GM18499 (cell line): ENCODE measurements around the gene DAB2IP.

Experiments
- ATAC-seq: cut with Tn5 transposase; IDR thresholded peaks from one replicate; pipeline ENCODE4 v1.9.1; 2021; ENCODE audit warnings: moderate number of reproducible peaks; ENCODE audit not compliant: insufficient read depth, unreplicated experiment

The DAB2IP gene

GRCh38 chr9:121698627-121699570 is 47.5 kb downstream of the DAB2IP start:
- no peak for ATAC-seq

- no peak for ATAC-seq
These were observed 48.2 kb downstream of the DAB2IP start for GRCh38 chr9:121699571-121700164.

GRCh38 chr9:121700165-121700831 is 48.9 kb downstream of the DAB2IP start:
- ATAC-seq = no peak

GRCh38 chr9:121700832-121701419 is 49.5 kb downstream of the DAB2IP start:
- no peak for ATAC-seq

GRCh38 chr9:121701736-121702261 is 50.4 kb downstream of the DAB2IP start:
- ATAC-seq = no peak

DNA sequence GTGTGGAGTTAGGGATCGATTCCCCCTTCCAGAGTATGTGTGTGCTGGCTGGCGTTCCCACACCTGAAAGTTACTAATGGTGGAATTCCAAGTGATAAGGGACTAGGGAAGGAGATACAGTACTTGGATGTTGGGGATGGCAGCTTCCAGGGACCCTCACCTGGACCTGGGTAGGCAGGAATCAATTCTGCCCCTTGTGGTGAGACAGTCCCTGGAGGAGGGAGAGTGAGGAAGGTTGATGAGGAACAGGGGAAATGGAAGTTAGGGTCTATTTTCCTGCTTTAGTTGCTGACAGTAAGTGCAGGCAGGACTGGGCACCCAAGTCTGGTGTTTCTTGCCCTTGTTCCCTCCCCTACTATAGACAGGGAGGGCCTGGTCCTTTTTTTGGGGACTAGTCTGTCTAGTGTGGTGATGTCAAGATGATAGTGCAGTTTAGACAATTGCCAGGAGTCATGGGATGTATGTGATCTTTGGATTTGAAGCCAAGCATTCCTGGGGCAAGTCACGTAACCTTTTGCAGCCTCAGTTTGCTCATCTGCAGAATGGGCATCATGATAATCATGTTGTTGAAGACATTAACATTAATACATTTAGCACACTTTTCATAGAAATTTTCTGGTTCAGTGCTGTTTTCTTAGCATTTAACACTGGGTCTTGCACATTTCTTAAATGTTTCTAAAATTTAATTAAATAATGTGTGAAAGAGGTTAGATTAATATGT is 51.7 kb downstream of the DAB2IP start:
- ATAC-seq = no peak

- no peak for ATAC-seq
These were observed 52.8 kb downstream of the DAB2IP start for GRCh38 chr9:121704281-121704680.

DNA sequence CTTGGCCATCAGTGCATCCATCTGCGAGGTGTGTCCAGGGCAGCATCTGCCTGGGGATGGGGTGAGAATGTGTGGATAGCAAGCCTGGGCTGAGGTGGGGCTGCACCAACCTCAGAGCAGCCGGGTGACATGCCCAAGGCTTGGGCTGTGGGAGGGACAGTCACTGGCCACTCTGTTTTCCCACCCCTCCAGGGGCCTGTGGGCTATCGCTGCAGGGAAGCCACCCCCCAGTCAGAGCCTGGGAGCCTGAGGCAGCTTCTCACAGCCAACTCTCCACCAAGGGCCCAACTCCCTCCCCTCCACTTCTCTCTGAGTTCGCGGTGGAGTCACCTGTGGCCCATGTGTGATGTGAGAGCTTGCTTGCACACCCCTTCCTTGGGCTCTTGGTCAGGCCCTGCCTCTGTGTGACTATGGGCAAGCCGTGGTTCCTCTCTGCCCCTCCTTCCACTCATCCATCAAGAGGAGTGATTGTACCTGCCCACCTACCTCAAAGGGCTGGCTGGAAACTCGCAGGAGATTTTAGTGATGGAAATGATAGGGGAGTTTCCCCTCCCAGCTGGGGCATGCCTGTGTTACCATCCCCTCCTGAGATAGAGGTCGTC is 54.8 kb downstream of the DAB2IP start:
- no peak for ATAC-seq

DNA sequence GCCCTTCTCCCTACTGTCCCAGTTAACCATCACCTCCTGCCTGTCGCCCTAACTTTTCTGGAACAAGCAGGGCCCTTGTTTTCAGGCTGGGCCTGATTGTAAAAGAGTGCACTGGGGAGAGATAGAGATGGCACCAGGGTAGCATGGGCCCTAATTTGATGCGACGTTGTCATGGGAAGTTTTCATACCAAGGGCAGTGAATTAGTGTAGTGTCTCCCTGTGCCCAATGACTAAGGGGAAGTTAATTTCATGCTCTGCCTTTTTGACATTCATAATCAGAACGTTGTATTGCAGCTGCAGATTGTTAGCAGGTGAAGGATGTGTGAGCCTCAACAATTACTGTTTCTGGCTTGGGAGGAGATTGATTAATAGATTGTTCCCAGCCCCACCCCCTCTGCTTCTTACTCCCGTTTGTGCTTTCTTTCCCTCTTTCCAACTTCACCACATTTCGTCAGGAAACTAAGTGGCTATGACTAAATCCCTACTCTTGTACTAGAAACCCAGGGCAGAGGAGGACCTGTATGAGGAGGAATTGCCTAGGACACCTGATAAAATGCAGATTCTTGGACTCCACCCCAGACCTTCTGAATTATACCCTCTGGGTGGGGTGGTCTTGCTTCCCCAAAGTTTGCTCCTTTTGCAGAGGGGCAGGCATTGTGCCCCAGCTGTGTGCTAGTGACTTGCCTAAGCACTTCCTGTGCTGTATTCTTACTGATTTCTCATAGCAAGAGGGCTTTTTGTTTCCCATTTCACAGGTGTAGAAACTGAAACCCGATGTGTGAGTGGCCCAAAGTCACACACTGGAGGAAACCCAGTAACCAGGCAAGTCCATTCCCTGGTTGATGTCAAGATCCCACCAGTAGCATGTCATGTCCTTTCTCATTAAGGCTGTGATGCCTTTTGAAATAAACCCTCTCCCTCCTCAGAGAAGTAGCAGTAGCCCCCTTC is 56.3 kb downstream of the DAB2IP start:
- ATAC-seq = peak; percentile 82

- ATAC-seq = no peak
These were observed 57.5 kb downstream of the DAB2IP start for GRCh38 chr9:121708768-121709488.

DNA sequence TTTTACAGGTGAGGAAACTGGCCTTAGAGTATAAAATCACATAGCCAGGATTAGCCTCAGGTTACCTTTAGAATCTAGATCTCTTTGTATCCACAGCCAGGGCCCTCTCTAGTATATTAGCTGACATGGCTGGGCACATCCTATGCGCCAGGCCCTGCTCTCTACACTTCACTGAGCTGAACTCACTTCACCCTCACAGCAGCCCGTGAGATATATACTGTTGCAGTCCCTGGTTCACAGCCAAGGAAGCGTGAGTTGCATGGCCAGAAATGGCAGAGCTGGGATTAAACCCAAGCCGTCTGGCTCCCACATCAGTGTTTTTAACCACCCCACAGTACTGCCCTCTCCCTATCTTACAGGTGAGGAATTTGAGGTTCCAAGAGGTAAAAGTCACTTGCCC is 58.4 kb downstream of the DAB2IP start:
- ATAC-seq = no peak

GRCh38 chr9:121711281-121711680 is 59.8 kb downstream of the DAB2IP start:
- ATAC-seq = no peak

DNA sequence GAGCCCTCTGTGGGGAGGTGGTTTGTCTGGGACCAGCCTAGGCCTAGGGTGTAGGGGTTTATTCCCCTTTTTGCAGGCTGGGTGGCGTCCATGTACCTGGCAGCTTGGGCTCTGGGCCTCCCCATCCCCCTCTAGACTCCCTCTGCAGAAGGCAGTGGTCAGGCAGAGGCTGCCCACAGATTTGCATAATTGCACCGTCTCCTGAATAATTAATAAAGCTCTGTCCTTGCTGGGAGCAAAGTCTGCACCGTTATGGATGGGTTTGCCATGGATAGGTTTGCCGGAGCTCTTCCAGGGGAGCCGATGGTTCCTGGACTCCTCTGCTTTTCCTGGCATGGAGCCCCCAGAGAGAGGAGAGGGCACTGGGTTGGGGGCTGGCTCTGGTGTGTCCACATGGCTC is 60.4 kb downstream of the DAB2IP start:
- no peak for ATAC-seq

DNA sequence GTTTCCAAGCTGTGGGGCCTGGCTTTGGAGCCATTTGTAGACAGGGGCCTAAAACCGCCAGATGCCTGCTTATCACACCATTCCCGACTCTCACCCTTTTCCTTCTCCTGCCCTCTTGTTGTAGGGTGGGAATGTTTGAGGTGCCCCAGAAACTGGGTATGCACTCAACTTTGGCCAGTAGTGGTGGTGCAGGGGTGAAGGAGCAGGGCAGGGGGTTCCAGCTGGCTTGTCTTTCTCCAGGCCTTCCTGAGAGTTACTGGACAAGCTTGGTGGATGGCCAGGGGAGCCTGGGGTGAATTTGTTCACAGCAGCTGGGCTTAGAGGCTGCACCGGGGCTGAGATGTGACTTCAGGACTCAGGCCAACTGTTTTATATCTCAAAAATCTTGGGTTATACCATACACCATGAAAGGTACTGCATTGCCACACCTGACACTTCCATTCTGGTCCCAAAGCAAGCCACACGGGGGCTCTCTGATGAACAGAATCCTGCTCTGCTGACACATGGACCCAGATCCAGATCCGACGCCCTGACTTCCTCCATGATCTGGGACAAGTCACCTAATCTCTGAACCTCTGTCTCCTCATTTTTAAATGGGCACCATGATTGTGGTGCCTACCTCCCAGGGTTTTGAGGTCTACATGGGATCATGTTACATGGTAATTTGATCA is 62.1 kb downstream of the DAB2IP start:
- ATAC-seq = no peak

- no peak for ATAC-seq
These were observed 62.8 kb downstream of the DAB2IP start for GRCh38 chr9:121714075-121714705.

- ATAC-seq = no peak
These were observed 63.4 kb downstream of the DAB2IP start for GRCh38 chr9:121714873-121715272.
